ENCODE results near the gene SHB. TPM values are rescaled to one million over a fixed set of nuclear protein-coding genes. Genes with fewer than 3 reads are reported as not detected.
"Not testable (repeated sequence)": the region's sequence is repeated elsewhere in the genome, so short reads cannot be mapped to it uniquely, and the experiment has no call there.

Gene SHB
- total and polyA plus RNA-seq, 2 donors (not counting 3 experiments of a cell fraction or from before 2014, with no cell fraction given) = 13.4 to 24.9 TPM

DNA sequence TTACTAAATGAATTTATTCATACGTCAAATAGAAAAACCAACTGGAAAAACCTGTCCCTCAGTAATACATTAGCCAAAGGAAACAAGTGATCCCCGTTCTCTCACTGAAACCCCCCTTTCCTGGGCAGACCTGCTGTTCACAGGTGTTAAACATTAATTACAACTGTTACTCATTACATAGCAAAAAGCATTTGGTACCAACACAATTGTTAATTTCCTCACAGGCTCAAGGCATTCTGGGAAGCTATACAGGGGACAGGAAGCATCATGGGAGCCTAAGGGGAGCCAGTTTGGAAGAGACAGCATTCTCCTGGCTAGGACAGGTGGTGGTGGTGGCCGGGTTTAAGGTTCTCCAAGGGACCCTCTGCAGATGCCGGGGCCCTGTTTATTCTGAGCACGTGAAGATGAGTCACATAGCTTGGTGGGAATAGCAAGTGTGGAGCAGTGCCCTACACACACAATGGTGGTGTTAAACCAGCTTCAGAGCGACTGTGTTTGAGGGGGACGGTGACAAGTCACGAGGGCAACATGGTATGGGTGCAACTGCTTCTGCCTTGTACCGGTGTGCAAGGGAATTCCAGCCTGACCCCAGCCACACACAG is 102.5 kb downstream of the SHB start:
- Histone ChIP-seq H3K9me1 (replicated peaks; ENCODE audit: control insufficient read depth, extremely low read depth, insufficient read depth, low read length) (no peaks in the 10 kb centered on the region), H3K36me3 (ENCODE audit: control insufficient read depth in 2 of 2, extremely low read depth in 1 of 2, insufficient read depth in 2 of 2, low read length in 2 of 2) (peaks cover 2% of the 10 kb centered on the region in 2 experiments), H3K27me3 (ENCODE audit: control insufficient read depth in 2 of 2, insufficient read depth in 2 of 2, low read length in 2 of 2) (no peaks in the 10 kb centered on the region), H3K4me2 (ENCODE audit: insufficient read depth, low read length) (no peak overlapping the region), H3K4me3 (replicated peaks in 1 of 3; ENCODE audit: insufficient read depth in 1 of 3, low read depth in 1 of 3, low read length in 3 of 3) (no peak overlapping the region), H3K79me2 (ENCODE audit: control insufficient read depth, insufficient read depth, low read length) (peaks cover 10% of the 10 kb centered on the region), H4K20me1 (replicated peaks; ENCODE audit: control insufficient read depth, extremely low read depth, insufficient read depth, low read length) (no peaks in the 10 kb centered on the region), H3K4me1 (ENCODE audit: control insufficient read depth, extremely low read depth, insufficient read depth, low read length) (peaks cover 49% of the 10 kb centered on the region), H3K27ac (ENCODE audit: insufficient read depth, low read depth, low read length) (no peak overlapping the region), H3K9me3 (replicated peaks; ENCODE audit: control insufficient read depth, insufficient read depth, low read length) (no peaks in the 10 kb centered on the region), H2AFZ (ENCODE audit: low read depth, low read length) (no peak overlapping the region), H3K9ac (replicated peaks; ENCODE audit: extremely low read depth, insufficient read depth, low read length) (no peak overlapping the region)
- no TSS peak for BruUV-seq (replicated peaks)
- ChIA-PET POLR2A (no interaction called here), CTCF (interaction anchor here (0.5 to 2.4 kb wide), 3 partner anchors 17 to 122 kb away, joined by 3 to 8 read pairs (median 5); no protein-coding TSS in a partner anchor)
- dilution Hi-C loops (cut with MboI; ENCODE audit: extremely low pct_ligation_motif_present, low sequenced_read_pairs) = no loop called here
- FAIRE-seq (peak; percentile 80), DNase-seq (ENCODE audit: low read depth, low spot score) (peak; percentile 36)
- intact Hi-C loops (cut with micrococcal nuclease) = loop anchor here (5.0 kb wide), 1 partner anchor 101 kb away; the partner anchor contains the start of gene SHB
- TF ChIP-seq EZH2 (IDR thresholded peaks at IDR 0.05; ENCODE audit: borderline replicate concordance, low read depth, low read length, severe bottlenecking) (no peak), FOS (IDR thresholded peaks at IDR 0.05; ENCODE audit: borderline replicate concordance, insufficient read depth, low read length) (peak; percentile 25), POLR2AphosphoS5 (IDR thresholded peaks at IDR 0.05; ENCODE audit: insufficient read depth, low read depth, low read length) (peak; percentile 17), MYC (IDR thresholded peaks at IDR 0.05; ENCODE audit: low read depth, low read length) (no peak), JUN (IDR thresholded peaks at IDR 0.05; ENCODE audit: borderline replicate concordance, insufficient read depth, insufficient read length, low read depth) (peak; percentile 44)

GRCh38 chr9:37965676-37966345 is 103.2 kb downstream of the SHB start:
- H3K27ac ChIP-seq (ENCODE audit: insufficient read depth, low read depth, low read length); DNase-seq (ENCODE audit: low read depth, low spot score); H3K9ac ChIP-seq (replicated peaks; ENCODE audit: extremely low read depth, insufficient read depth, low read length); H3K36me3 ChIP-seq (ENCODE audit: control insufficient read depth in 2 of 2, extremely low read depth in 1 of 2, insufficient read depth in 2 of 2, low read length in 2 of 2); H3K4me3 ChIP-seq (replicated peaks in 1 of 3; ENCODE audit: insufficient read depth in 1 of 3, low read depth in 1 of 3, low read length in 3 of 3); FAIRE-seq; H2AFZ ChIP-seq (ENCODE audit: low read depth, low read length); BruUV-seq (replicated peaks); H3K9me1 ChIP-seq (replicated peaks; ENCODE audit: control insufficient read depth, extremely low read depth, insufficient read depth, low read length); H3K27me3 ChIP-seq (ENCODE audit: control insufficient read depth in 2 of 2, insufficient read depth in 2 of 2, low read length in 2 of 2); H3K4me2 ChIP-seq (ENCODE audit: insufficient read depth, low read length); POLR2A ChIA-PET; H4K20me1 ChIP-seq (replicated peaks; ENCODE audit: control insufficient read depth, extremely low read depth, insufficient read depth, low read length); dilution Hi-C loops (cut with MboI; ENCODE audit: extremely low pct_ligation_motif_present, low sequenced_read_pairs); H3K9me3 ChIP-seq (replicated peaks; ENCODE audit: control insufficient read depth, insufficient read depth, low read length): not testable (repeated sequence)
- Histone ChIP-seq H3K79me2 (ENCODE audit: control insufficient read depth, insufficient read depth, low read length) (peaks cover 10% of the 10 kb centered on the region), H3K4me1 (ENCODE audit: control insufficient read depth, extremely low read depth, insufficient read depth, low read length) (peaks cover 49% of the 10 kb centered on the region)
- intact Hi-C loops (cut with micrococcal nuclease) = loop anchor here (5.0 kb wide), 1 partner anchor 101 kb away; the partner anchor contains the start of gene SHB
- CTCF ChIA-PET = interaction anchor here (0.5 to 2.4 kb wide), 3 partner anchors 16 to 123 kb away, joined by 3 to 8 read pairs (median 5); no protein-coding TSS in a partner anchor

Data from endothelial cell of umbilical vein (primary cell).